Measurements from ENCODE around the gene PLB1. TPM values are rescaled to one million over a fixed set of nuclear protein-coding genes. Genes with fewer than 3 reads are reported as not detected.
"Not testable (repeated sequence)": the region's sequence is repeated elsewhere in the genome, so short reads cannot be mapped to it uniquely, and the experiment has no call there.

The PLB1 gene
- total RNA-seq, 1 donor = 7.8 TPM

- no peak for DNase-seq (ENCODE audit: low read depth in 2 of 3, low spot score in 2 of 3)
Observed at GRCh38 chr2:28527196-28527595, 31.3 kb downstream of the PLB1 start.

- no peak for DNase-seq (ENCODE audit: low read depth in 2 of 3, low spot score in 2 of 3)
Observed at GRCh38 chr2:28528206-28528605, 32.3 kb downstream of the PLB1 start.

- no peak for DNase-seq (ENCODE audit: low read depth in 2 of 3, low spot score in 2 of 3)
Observed at GRCh38 chr2:28530782-28531181, 34.9 kb downstream of the PLB1 start.

DNA sequence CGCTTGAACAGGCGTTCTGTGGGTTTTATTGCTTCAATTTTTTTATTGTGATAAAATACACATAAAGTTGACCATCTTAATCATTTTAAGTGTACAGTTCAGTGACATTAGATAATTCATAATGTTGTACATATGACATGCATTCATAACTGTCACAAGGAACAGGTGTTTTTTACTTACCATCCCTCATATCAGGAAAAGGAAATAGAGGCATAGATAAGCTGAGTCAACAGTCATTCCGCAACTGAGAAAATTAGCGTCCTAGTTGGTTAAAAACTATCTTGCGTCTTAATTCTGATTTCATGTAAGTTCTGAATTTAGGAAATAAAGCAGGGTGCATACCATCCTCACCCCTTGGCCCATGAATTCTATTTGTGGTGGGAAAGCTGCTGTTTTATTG is 36.5 kb downstream of the PLB1 start:
- no peak for DNase-seq (ENCODE audit: low read depth in 2 of 3, low spot score in 2 of 3)

DNA sequence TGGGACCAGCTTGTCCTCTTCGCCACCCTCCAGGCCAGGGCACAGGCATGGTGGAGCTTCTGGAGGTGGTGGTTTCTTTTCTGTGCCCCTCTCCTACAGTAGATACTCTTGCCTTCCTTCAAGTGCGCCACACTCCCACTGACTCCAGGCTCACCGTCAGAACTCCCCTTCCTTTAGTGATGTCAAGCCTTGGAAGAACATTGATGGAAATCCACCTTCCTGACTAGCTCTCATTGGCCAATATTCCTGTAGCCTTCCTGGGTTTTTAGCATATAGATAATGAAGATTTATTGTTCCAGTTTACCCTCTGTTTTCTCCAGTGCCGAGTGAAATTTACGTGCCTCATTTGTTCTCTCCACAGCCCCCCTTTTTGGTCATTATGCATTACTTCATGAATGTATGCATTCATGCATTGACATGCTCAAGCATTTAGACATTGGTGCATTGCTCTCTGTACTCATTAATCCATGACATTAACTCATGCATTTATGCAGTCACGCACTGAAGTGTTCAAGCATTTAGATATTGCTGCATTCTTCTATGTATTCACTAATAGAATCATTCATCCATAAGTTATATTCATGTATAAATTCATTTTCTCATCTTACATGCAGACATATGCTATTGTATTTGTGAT is 37.3 kb downstream of the PLB1 start:
- DNase-seq (ENCODE audit: low read depth in 2 of 3, low spot score in 2 of 3) = no peak

- no peak for DNase-seq (ENCODE audit: low read depth in 2 of 3, low spot score in 2 of 3)
Observed at GRCh38 chr2:28534817-28535216, 39.0 kb downstream of the PLB1 start.

GRCh38 chr2:28538134-28538533 is 42.3 kb downstream of the PLB1 start:
- DNase-seq (ENCODE audit: low read depth in 2 of 3, low spot score in 2 of 3) = no peak

- no peak for DNase-seq (ENCODE audit: low read depth in 2 of 3, low spot score in 2 of 3)
Observed at GRCh38 chr2:28538652-28539051, 42.8 kb downstream of the PLB1 start.

DNA sequence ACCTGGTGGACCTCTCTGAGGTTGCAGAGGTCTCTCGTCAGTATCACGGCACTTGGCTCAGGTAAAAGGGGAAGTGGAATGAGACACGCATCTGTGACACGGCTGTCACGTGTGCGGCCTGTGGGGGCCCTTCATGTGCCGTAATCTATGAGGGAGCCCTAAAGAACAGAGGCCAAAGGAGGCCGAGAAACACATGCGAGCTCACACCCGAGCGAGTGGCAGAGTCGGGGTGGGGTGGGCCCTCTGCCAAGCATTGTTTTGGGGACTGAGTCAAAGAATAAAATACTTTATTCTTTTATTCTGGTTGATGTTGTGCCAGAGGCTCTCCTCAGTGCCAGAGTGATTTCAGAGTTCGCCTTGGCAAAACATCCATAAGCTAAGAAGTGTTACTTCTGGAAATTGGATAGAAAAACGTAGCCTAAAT is 43.3 kb downstream of the PLB1 start:
- no peak for DNase-seq (ENCODE audit: low read depth in 2 of 3, low spot score in 2 of 3)

- no peak for DNase-seq (ENCODE audit: low read depth in 2 of 3, low spot score in 2 of 3)
Observed at GRCh38 chr2:28543316-28544035, 47.6 kb downstream of the PLB1 start.

GRCh38 chr2:28544036-28544346 is 48.1 kb downstream of the PLB1 start:
- no peak for DNase-seq (ENCODE audit: low read depth in 2 of 3, low spot score in 2 of 3)

GRCh38 chr2:28544405-28544921 is 48.6 kb downstream of the PLB1 start:
- DNase-seq (ENCODE audit: low read depth in 2 of 3, low spot score in 2 of 3) = no peak

- no peak for DNase-seq (ENCODE audit: low read depth in 2 of 3, low spot score in 2 of 3)
Observed at GRCh38 chr2:28544922-28545589, 49.2 kb downstream of the PLB1 start.

GRCh38 chr2:28545590-28546200 is 49.8 kb downstream of the PLB1 start:
- DNase-seq (ENCODE audit: low read depth in 2 of 3, low spot score in 2 of 3) = no peak

DNA sequence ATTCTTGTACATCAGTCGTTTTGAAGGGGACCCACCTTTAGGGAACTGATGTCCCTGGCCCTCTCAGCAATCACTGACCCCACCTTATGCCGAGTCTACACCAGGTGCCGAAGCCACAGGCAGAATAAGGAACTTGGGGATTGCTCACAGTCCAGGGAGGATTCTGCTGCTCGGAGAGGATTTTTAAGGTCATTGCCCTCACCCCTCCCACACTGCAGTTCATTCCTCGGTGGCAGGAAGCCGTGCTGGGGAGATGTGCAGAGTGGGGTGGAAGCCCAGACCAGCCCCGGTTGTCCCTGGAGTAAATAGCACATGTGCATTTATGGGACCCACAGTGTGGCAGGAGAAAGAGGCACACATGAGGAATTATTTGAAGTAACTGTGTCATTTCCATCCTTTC is 50.4 kb downstream of the PLB1 start:
- DNase-seq (ENCODE audit: low read depth in 2 of 3, low spot score in 2 of 3) = no peak

DNA sequence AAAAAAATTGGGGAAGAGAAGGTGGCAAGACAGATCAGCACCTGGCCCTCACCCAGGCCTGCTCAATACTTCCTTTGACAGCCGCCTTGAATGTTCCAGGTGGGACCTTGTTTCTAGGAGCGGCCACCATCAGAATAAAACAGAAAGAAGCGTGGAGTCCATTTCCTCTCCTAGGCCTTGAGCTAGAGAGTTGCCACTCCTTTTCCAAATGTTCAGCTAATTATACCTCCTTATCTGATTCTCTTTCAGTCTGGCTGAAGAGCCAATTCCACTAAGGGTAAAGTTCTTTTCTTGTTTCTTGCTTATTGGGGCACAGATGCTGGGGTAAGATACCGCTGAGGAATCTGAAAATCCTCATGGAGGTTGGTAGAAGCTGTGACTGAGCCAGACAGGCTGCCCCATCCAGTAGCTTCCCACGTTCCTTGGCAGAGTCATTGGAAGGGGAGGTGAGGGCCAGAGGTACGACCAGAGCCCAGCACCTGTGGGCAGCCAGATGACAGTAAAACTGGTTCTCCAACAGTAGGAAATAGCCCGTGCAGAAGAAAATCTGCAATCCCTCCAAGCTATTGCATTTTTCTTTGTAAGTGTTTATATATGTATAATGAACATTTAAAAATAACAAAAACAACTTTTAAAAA is 51.5 kb downstream of the PLB1 start:
- no peak for DNase-seq (ENCODE audit: low read depth in 2 of 3, low spot score in 2 of 3)

GRCh38 chr2:28547906-28548600 is 52.2 kb downstream of the PLB1 start:
- no peak for DNase-seq (ENCODE audit: low read depth in 2 of 3, low spot score in 2 of 3)

DNA sequence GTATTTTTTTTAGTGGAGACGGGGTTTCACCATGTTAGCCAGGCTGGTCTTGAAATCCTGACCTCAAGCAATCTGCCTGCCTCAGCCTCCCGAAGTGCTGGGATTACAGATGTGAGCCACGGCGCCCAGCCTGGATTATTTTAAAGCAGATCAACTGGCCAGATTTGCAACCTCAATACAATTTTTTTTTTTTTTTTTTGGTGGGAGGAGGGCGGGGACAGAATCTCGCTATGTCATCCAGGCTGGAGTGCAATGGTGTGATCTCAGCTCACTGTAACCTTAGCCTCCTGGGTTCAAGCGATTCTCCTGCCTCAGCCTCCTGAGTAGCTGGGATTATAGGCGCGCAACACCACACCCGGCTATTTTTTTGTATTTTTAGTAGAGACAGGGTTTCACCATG is 54.5 kb downstream of the PLB1 start:
- DNase-seq (ENCODE audit: low read depth in 2 of 3, low spot score in 2 of 3) = not testable (repeated sequence)

GRCh38 chr2:28552045-28552823 is 56.4 kb downstream of the PLB1 start:
- no peak for DNase-seq (ENCODE audit: low read depth in 2 of 3, low spot score in 2 of 3)

- no peak for DNase-seq (ENCODE audit: low read depth in 2 of 3, low spot score in 2 of 3)
Observed at GRCh38 chr2:28556303-28556702, 60.4 kb downstream of the PLB1 start.

All from hematopoietic multipotent progenitor cell (in vitro differentiated cells).